A549 (cell line): ENCODE results near the gene CYGB. TPM values are rescaled to one million over a fixed set of nuclear protein-coding genes. Genes with fewer than 3 reads are reported as not detected.

Experiments used
- ATAC-seq, 2 experiments: fragments of 200-7000 bp in 1 of 2; fragments of >200 bp in 1 of 2; cut with Nextera tagmentation in 1 of 2; cut with Tn5 transposase in 1 of 2; 3 replicates each; pipeline versions ENCODE4 v1.8.0 to v1.9.1; 2018 to 2020; ENCODE audit warnings: mild to moderate bottlenecking in 1 of 2, moderate library complexity in 1 of 2
- CTCF ChIA-PET: fragments of 300-600 bp; sonication (Branson Sonifier 250); formaldehyde crosslinking; extraction: SDS; loops from one replicate; lab custom pipeline; 2021; ENCODE audit warnings: antibody characterized with exemption, inconsistent platforms; lab: Yijun Ruan, JAX
- POLR2A ChIA-PET: fragments of 350-600 bp; formaldehyde crosslinking; extraction: SDS; loops from one replicate; lab custom pipeline; 2021; ENCODE audit warnings: antibody characterized with exemption, inconsistent platforms; lab: Yijun Ruan, JAX
- DNase-seq, 2 experiments: peaks; one replicate each; pipeline versions ENCODE4 v3.0.0 to v3.0.0-alpha.2; 2011 to 2016; ENCODE audit warnings: low read depth in 1 of 2, low spot score in 1 of 2
- FAIRE-seq: peaks from 2 replicates; lab custom pipeline; 2011; peaks lifted over from hg19 to GRCh38; lab: Jason Lieb, UNC
- H3K27ac ChIP-seq, 2 experiments: fragments of >200 bp; sonication (Bioruptor Twin); formaldehyde crosslinking; 3 replicates each; pipeline ENCODE4 v1.5.1; 2016 to 2017
- H3K4me1 ChIP-seq: fragments of >200 bp; sonication (Bioruptor Twin); formaldehyde crosslinking; 3 replicates; pipeline ENCODE4 v1.6.1; 2016
- H3K4me2 ChIP-seq: fragments of >200 bp; sonication (Bioruptor Twin); formaldehyde crosslinking; 3 replicates; pipeline ENCODE4 v1.6.1; 2016
- H3K4me3 ChIP-seq: fragments of >200 bp; sonication (Bioruptor Twin); formaldehyde crosslinking; 3 replicates; pipeline ENCODE4 v1.5.1; 2016
- H3K9me3 ChIP-seq: fragments of >200 bp; sonication (Bioruptor Twin); formaldehyde crosslinking; 3 replicates; pipeline ENCODE4 v1.6.1; 2016
- BCL3 ChIP-seq: fragments of >200 bp; sonication (Bioruptor Twin); formaldehyde crosslinking; IDR thresholded peaks from 3 replicates; pipeline ENCODE4 v1.6.1; 2016
- CTCF ChIP-seq: fragments of >200 bp; sonication (Bioruptor Twin); formaldehyde crosslinking; IDR thresholded peaks from 3 replicates; pipeline ENCODE4 v1.5.1; 2016
- EP300 ChIP-seq, 2 experiments: fragments of >200 bp; sonication (Bioruptor Twin); formaldehyde crosslinking; IDR thresholded peaks; 2 replicates in 1 of 2; 3 replicates in 1 of 2; pipeline ENCODE4 v1.6.1; 2016 to 2017
- FOSB ChIP-seq: fragments of 250-450 bp; sonication (Bioruptor Pico); IDR thresholded peaks from 2 replicates; pipeline ENCODE4 v1.5.0; 2020; ENCODE audit warnings: mild to moderate bottlenecking, moderate library complexity
- HES2 ChIP-seq: fragments of >200 bp; sonication (Bioruptor Twin); formaldehyde crosslinking; IDR thresholded peaks from 2 replicates; pipeline ENCODE4 v1.6.1; 2016
- HMGXB4 ChIP-seq: fragments of 250-450 bp; sonication (Bioruptor Pico); IDR thresholded peaks from 2 replicates; pipeline ENCODE4 v1.5.0; 2021; ENCODE audit warnings: mild to moderate bottlenecking, moderate library complexity, borderline replicate concordance
- JUN ChIP-seq, 2 experiments: fragments of >200 bp; sonication (Bioruptor Twin); formaldehyde crosslinking; IDR thresholded peaks; 2 replicates in 1 of 2; 3 replicates in 1 of 2; pipeline ENCODE4 v1.6.1; 2016 to 2017
- MAFK ChIP-seq: fragments of 450-650 bp; IDR thresholded peaks from 2 replicates; pipeline ENCODE4 v1.6.1; 2014; ENCODE audit not compliant: partially characterized antibody
- MAZ ChIP-seq: fragments of 150-350 bp; IDR thresholded peaks from 2 replicates; pipeline ENCODE4 v1.6.1; 2014; ENCODE audit warnings: antibody characterized with exemption, low read depth, low read length, borderline replicate concordance
- NPAS2 ChIP-seq: fragments of 250-450 bp; sonication (Bioruptor Pico); IDR thresholded peaks from 2 replicates; pipeline ENCODE4 v1.8.0; 2022; ENCODE audit warnings: mild to moderate bottlenecking, moderate library complexity, borderline replicate concordance
- PHF8 ChIP-seq: fragments of 200-600 bp; sonication (generic); IDR thresholded peaks from 2 replicates; pipeline ENCODE4 v1.6.1; 2016; ENCODE audit warnings: low read depth, mild to moderate bottlenecking, antibody characterized with exemption, moderate library complexity, borderline replicate concordance
- RAD21 ChIP-seq, 2 experiments: fragments of >200 bp in 1 of 2; sonication (Bioruptor Twin) in 1 of 2; formaldehyde crosslinking in 1 of 2; IDR thresholded peaks in 1 of 2; conservative IDR thresholded peaks in 1 of 2; 2 replicates in 1 of 2; 3 replicates in 1 of 2; pipeline ENCODE4 v1.6.1; 2012 to 2018; ENCODE audit warnings: inconsistent platforms in 1 of 2
- RFX5 ChIP-seq: fragments of 450-650 bp; IDR thresholded peaks from 2 replicates; pipeline ENCODE4 v1.7.1; 2014; ENCODE audit warnings: antibody characterized with exemption, mild to moderate bottlenecking, moderate library complexity
- RNF2 ChIP-seq: fragments of 200-600 bp; sonication (generic); IDR thresholded peaks from 2 replicates; pipeline ENCODE4 v1.6.1; 2016; ENCODE audit warnings: low read depth, mild to moderate bottlenecking, antibody characterized with exemption, moderate library complexity, borderline replicate concordance
- SMC3 ChIP-seq: fragments of >200 bp; sonication (Bioruptor Twin); formaldehyde crosslinking; IDR thresholded peaks from 3 replicates; pipeline ENCODE4 v1.6.1; 2018; ENCODE audit warnings: inconsistent platforms
- TFCP2L1 ChIP-seq: fragments of 250-450 bp; sonication (Bioruptor Pico); IDR thresholded peaks from 2 replicates; pipeline ENCODE4 v1.5.0; 2021; ENCODE audit warnings: mild to moderate bottlenecking
- whole genome bisulfite sequencing: methylation state at CpG from one replicate; pipeline ENCODE4 v1.1.6; 2017; ENCODE audit errors: missing lambda C conversion rate; 5-methylcytosine and 5-hydroxymethylcytosine counted together
- polyA plus RNA-seq, 4 experiments: library from polyadenylated mRNA; depleted of rRNA in 3 of 4; stranded (reverse); fragments of >200 nt; fragmentation: RNase III in 1 of 4; extraction: RNeasy Plus Mini Kit Qiagen cat#74134 plus additional on column Dnase treatment in 1 of 4; gene quantifications; 2 replicates in 3 of 4; 3 replicates in 1 of 4; pipeline ENCODE4 v1.2.3, GENCODE V29; 2011 to 2017

The CYGB gene
- polyA plus RNA-seq, 2 of the 4 experiments (the other 2 are of a cell fraction), result 1.1 TPM

GRCh38 chr17:76543826-76544545 is 6.5 kb upstream of the CYGB start:
- DNase-seq, result no peak
- no peak for FAIRE-seq

GRCh38 chr17:76543482-76543825 is 5.9 kb upstream of the CYGB start:
- DNase-seq, result no peak
- no peaks in the 10 kb centered on the region for H3K9me3 ChIP-seq
- TF ChIP-seq PHF8, result no peak
- TF ChIP-seq JUN (IDR thresholded peaks at IDR 0.05), result no peak
- no peak for TF ChIP-seq FOSB (CRISPR knock-in tag)
- no peak for TF ChIP-seq SMC3
- no peak for TF ChIP-seq RFX5
- no peak for TF ChIP-seq BCL3
- no peak for TF ChIP-seq HES2
- no peak for TF ChIP-seq MAFK
- TF ChIP-seq RAD21 (conservative IDR thresholded peaks at IDR 0.05 in 1 of 2, IDR thresholded peaks at IDR 0.05 in 1 of 2), result no peak
- no peak for TF ChIP-seq HMGXB4 (CRISPR knock-in tag)
- TF ChIP-seq TFCP2L1 (CRISPR knock-in tag), result no peak
- no peak for TF ChIP-seq NPAS2 (CRISPR knock-in tag)
- no peak for TF ChIP-seq CTCF
- TF ChIP-seq RNF2, result no peak
- TF ChIP-seq MAZ, result no peak
- TF ChIP-seq, all 56 proteins: peak for 0
- POLR2A ChIA-PET, result interaction anchor here (1.0 kb wide), 1 partner anchor 14 kb away, joined by 4 read pairs; no protein-coding TSS in a partner anchor
- Histone ChIP-seq H3K27ac (no peak overlapping the region), H3K4me2 (no peak overlapping the region), H3K4me3 (no peak overlapping the region), H3K4me1 (peaks cover 24% of the 10 kb centered on the region)
- ATAC-seq (no peak), FAIRE-seq (no peak)
- WGBS, result 77% methylated on average over 6 of the region's 6 CpGs
- CTCF ChIA-PET, result interaction anchor here (0.7 to 17.7 kb wide), 10 partner anchors 7 to 154 kb away, joined by 3 to 362 read pairs (median 10); partner anchors contain the start of gene CYGB

More at GRCh38 chr17:76543826-76544545, 6.5 kb upstream of the CYGB start:
- no peaks in the 10 kb centered on the region for H3K9me3 ChIP-seq
- CTCF ChIA-PET, result interaction anchor here (0.7 to 17.7 kb wide), 13 partner anchors 8 to 153 kb away, joined by 3 to 362 read pairs (median 12); partner anchors contain the start of gene CYGB
- POLR2A ChIA-PET, result interaction anchor here (1.0 kb wide), 1 partner anchor 13 kb away, joined by 4 read pairs; no protein-coding TSS in a partner anchor
- TF ChIP-seq EP300 (IDR thresholded peaks at IDR 0.05), result no peak
- ATAC-seq, result no peak
- peak overlapping the region in 1 of 2 experiments; percentile 39; a peak in 3 of 6 replicates for H3K27ac ChIP-seq
- H3K4me3 ChIP-seq, result no peak overlapping the region
- WGBS, result 69% methylated on average over 21 of the region's 22 CpGs
- peaks cover 24% of the 10 kb centered on the region for H3K4me1 ChIP-seq
- no peak overlapping the region for H3K4me2 ChIP-seq
